Parathyroid adenoma (tissue), 2 donors: ENCODE measurements around the gene SLC12A7.
A peak's percentile ranks its signal among the peaks of the same experiment; 100 is the strongest.

ENCODE experiments used
- H2AFZ ChIP-seq: fragments of 300-600 bp; sonication (generic); one replicate; pipeline ENCODE4 v1.7.0; 2017; ENCODE audit warnings: antibody characterized with exemption, mild to moderate bottlenecking
- H3K27ac ChIP-seq: fragments of 300-600 bp; sonication (generic); one replicate; pipeline ENCODE4 v1.7.0; 2017
- H3K27me3 ChIP-seq: fragments of 300-600 bp; sonication (generic); one replicate; pipeline ENCODE4 v1.7.0; 2017; ENCODE audit warnings: low read length; ENCODE audit not compliant: control insufficient read depth, insufficient read depth
- H3K36me3 ChIP-seq: fragments of 300-600 bp; sonication (generic); one replicate; pipeline ENCODE4 v1.7.0; 2017; ENCODE audit warnings: low read length; ENCODE audit not compliant: control insufficient read depth, insufficient read depth
- H3K4me1 ChIP-seq: fragments of 300-600 bp; sonication (generic); one replicate; pipeline ENCODE4 v1.7.0; 2017; ENCODE audit warnings: control low read depth
- H3K4me2 ChIP-seq: fragments of 300-600 bp; sonication (generic); one replicate; pipeline ENCODE4 v1.7.0; 2017; ENCODE audit warnings: low read length
- H3K4me3 ChIP-seq: fragments of 300-600 bp; sonication (generic); one replicate; pipeline ENCODE4 v1.7.0; 2017; ENCODE audit warnings: low read depth, low read length
- H3K79me2 ChIP-seq: fragments of 300-600 bp; sonication (generic); one replicate; pipeline ENCODE4 v1.7.0; 2017; ENCODE audit warnings: control low read depth
- H3K9ac ChIP-seq: fragments of 300-600 bp; sonication (generic); one replicate; pipeline ENCODE4 v1.7.0; 2017; ENCODE audit warnings: mild to moderate bottlenecking
- H3K9me3 ChIP-seq: fragments of 300-600 bp; sonication (generic); one replicate; pipeline ENCODE4 v1.7.0; 2017; ENCODE audit warnings: low read length; ENCODE audit not compliant: control insufficient read depth
- TF ChIP-seq, protein P1 (sequence below): fragments of 300-600 bp; sonication (generic); IDR thresholded peaks from one replicate; pipeline ENCODE4 v1.7.0; 2017; ENCODE audit warnings: antibody characterized with exemption, mild to moderate bottlenecking
- donor health status: primary hyperparathyroidism.

SLC12A7 gene

DNA sequence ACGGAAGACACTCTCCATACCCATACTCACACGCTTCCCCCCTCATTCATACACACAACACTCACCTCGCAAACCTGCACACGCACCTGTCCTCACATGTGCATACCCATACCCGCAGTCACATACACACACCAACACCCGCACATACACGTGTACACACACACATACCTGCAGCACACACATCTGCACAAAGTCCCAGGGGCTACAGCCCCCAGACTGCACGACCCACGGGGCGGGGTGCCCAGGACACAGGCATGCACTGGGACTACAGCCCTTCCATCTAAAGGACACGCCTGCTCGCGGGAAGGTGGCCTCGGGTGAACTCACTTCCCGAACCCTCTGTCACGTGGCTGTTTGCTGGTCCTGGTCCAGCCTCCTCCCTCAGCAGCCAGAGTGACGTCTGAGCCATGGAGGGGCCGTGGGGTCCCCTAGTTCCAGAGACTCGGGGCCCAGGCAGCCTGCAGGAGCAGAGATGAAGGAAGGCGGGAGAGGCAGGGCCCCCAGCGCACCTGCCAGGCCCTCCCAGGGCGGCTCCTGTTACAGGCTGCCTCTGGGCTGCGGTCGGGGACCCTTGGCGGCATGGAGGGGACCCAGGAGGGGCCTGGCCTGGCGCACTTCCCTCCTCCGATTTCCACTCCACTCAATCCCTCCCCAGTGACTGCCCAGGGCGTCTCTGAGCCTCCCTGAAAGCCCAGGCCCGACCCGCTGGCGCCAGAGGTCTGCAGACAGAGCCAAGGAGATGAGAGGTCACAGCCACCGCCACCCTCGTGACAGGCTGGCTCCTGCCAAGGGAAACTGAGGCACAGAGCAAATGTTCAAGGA, 8.1 kb downstream of the SLC12A7 start:
- no peaks in the 10 kb centered on the region for H3K27me3 ChIP-seq
- no peak overlapping the region for H3K9ac ChIP-seq
- H3K27ac ChIP-seq = peak overlapping the region; percentile 62
- no peak overlapping the region for H3K4me3 ChIP-seq
- TF ChIP-seq, protein P1, sequence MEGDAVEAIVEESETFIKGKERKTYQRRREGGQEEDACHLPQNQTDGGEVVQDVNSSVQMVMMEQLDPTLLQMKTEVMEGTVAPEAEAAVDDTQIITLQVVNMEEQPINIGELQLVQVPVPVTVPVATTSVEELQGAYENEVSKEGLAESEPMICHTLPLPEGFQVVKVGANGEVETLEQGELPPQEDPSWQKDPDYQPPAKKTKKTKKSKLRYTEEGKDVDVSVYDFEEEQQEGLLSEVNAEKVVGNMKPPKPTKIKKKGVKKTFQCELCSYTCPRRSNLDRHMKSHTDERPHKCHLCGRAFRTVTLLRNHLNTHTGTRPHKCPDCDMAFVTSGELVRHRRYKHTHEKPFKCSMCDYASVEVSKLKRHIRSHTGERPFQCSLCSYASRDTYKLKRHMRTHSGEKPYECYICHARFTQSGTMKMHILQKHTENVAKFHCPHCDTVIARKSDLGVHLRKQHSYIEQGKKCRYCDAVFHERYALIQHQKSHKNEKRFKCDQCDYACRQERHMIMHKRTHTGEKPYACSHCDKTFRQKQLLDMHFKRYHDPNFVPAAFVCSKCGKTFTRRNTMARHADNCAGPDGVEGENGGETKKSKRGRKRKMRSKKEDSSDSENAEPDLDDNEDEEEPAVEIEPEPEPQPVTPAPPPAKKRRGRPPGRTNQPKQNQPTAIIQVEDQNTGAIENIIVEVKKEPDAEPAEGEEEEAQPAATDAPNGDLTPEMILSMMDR = no peak
- H3K4me1 ChIP-seq = peaks cover 14% of the 10 kb centered on the region
- H2AFZ ChIP-seq = no peak overlapping the region
- peaks cover 21% of the 10 kb centered on the region for H3K79me2 ChIP-seq
- H3K36me3 ChIP-seq = no peaks in the 10 kb centered on the region
- H3K4me2 ChIP-seq = peak overlapping the region; percentile 8
- H3K9me3 ChIP-seq = no peaks in the 10 kb centered on the region

DNA sequence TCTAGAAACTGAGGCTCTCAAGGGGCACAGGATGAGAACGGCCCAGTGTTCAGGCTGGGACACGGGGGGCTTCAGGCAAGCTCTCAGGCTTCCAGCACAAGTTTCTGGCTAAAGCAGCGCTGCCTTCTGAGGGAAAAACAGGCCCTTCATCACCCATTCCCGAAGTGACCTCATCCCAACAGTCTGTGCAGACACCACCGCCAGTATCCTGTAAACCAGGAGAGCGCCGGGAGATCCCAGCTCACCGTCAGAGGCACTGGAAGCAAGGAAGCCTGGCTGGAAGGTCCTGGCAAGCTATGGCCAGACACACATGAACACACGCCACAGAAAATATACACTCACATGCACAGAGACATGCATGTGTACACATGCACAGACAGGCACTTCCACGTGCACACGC, 8.8 kb downstream of the SLC12A7 start:
- no peak overlapping the region for H3K9ac ChIP-seq
- H3K4me2 ChIP-seq = no peak overlapping the region
- no peaks in the 10 kb centered on the region for H3K27me3 ChIP-seq
- H3K9me3 ChIP-seq = no peaks in the 10 kb centered on the region
- TF ChIP-seq, protein P1 = no peak
- H3K36me3 ChIP-seq = no peaks in the 10 kb centered on the region
- H3K4me3 ChIP-seq = no peak overlapping the region
- peaks cover 19% of the 10 kb centered on the region for H3K79me2 ChIP-seq
- peaks cover 14% of the 10 kb centered on the region for H3K4me1 ChIP-seq
- H3K27ac ChIP-seq = peak overlapping the region; percentile 62
- H2AFZ ChIP-seq = no peak overlapping the region

DNA sequence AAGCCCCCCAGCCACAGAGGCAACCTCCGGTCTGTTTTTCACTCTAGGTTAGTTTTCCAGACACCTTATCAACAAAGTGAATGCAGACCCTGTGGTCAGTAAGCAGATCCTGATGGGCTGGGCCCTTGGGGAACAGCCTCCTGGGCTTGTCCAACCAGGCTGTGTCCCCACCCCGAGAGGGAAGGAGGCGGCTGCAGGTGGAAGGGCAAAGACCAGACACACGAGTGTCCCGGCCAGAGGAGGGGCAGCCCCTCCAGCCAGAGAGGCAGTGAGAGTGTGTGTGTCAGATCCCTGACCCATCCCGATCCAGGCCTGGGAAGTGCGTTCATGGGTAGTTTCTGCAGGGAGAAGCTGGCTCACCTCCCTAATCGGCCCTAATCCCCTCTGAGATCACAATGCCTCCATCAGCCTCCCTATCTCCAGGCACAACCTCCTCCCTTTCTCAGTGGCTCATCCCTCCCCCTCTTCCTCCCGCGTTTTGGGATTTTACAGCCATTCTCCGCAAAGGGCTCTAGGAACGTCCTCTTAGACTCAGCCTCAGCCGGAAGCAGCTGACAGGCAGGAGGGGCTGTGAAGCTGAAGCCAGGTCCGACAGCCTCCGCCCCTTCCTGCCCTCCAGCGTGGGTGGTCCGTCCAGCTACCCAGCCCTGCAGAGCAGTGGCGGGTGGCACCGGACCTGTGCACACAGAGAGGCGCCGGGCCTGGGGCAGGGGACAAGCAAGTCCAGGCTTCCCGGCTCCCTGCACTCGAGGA, 9.7 kb downstream of the SLC12A7 start:
- TF ChIP-seq, protein P1 = no peak
- Histone ChIP-seq H3K27ac (peak overlapping the region; percentile 19), H3K36me3 (no peaks in the 10 kb centered on the region), H3K4me2 (no peak overlapping the region), H3K9me3 (no peaks in the 10 kb centered on the region), H3K9ac (no peak overlapping the region), H2AFZ (no peak overlapping the region), H3K4me3 (no peak overlapping the region), H3K27me3 (no peaks in the 10 kb centered on the region), H3K79me2 (peaks cover 19% of the 10 kb centered on the region), H3K4me1 (peaks cover 14% of the 10 kb centered on the region)

GRCh38 chr5:1100664-1101574, 10.9 kb downstream of the SLC12A7 start:
- no peaks in the 10 kb centered on the region for H3K9me3 ChIP-seq
- no peak overlapping the region for H3K4me2 ChIP-seq
- no peak overlapping the region for H3K27ac ChIP-seq
- H3K4me1 ChIP-seq = peaks cover 14% of the 10 kb centered on the region
- H3K4me3 ChIP-seq = no peak overlapping the region
- TF ChIP-seq, protein P1 = no peak
- no peaks in the 10 kb centered on the region for H3K36me3 ChIP-seq
- no peak overlapping the region for H2AFZ ChIP-seq
- H3K79me2 ChIP-seq = peaks cover 19% of the 10 kb centered on the region
- H3K27me3 ChIP-seq = no peaks in the 10 kb centered on the region
- H3K9ac ChIP-seq = no peak overlapping the region
